ENCODE results near the gene MAPK8IP1.

MAPK8IP1 gene

DNA sequence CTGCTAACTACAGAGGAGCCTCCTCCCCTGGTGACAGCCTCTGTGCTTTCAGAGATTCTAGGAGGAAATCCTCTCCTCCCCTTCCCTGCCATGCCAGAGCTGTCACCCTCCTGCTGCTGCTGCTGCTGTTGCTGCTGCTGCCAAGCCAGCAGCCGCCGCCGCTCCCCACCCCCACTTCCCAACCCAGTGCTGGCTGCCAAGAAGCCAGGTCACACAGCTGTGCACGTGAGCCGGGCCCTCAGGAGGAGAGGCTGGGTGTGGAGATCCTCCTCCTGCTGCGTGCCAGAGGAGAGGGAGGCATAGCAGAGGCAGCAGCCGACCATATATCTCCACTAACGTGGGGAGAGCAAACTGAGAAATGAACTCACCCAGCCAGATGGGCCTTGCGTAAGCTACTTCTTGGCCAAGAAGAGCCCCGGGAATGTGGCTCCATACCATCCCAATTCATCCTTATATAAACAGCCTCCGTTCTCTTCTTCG is 25.8 kb upstream of the MAPK8IP1 start:
- Histone ChIP-seq H3K4me1 (ENCODE audit: control extremely low read depth in 1 of 4, control insufficient read depth in 4 of 4, insufficient read depth in 4 of 4, low read length in 3 of 4) (no peaks in the 10 kb centered on the region), H3K27me3 (replicated peaks in 2 of 5; ENCODE audit: control insufficient read depth in 4 of 5, insufficient read depth in 5 of 5, low read length in 4 of 5) (no peaks in the 10 kb centered on the region), H3K4me3 (ENCODE audit: control insufficient read depth in 1 of 7, extremely low read depth in 1 of 7, insufficient read depth in 4 of 7, low read depth in 2 of 7, low read length in 6 of 7) (no peak overlapping the region), H3K27ac (ENCODE audit: insufficient read depth in 1 of 2, low read depth in 1 of 2, low read length in 2 of 2, poor library complexity in 1 of 2, severe bottlenecking in 2 of 2) (no peak overlapping the region), H3K9me3 (ENCODE audit: control extremely low read depth in 1 of 5, control insufficient read depth in 4 of 5, insufficient read depth in 2 of 5, low read depth in 1 of 5, low read length in 4 of 5) (no peaks in the 10 kb centered on the region), H3K36me3 (ENCODE audit: control insufficient read depth in 4 of 4, insufficient read depth in 4 of 4, low read length in 3 of 4) (peaks cover 19 to 90% (median 65%) of the 10 kb centered on the region in 4 experiments)
- CTCF ChIA-PET = interaction anchor here (0.8 to 1.9 kb wide), 3 partner anchors 8 to 17 kb away, joined by 3 to 6 read pairs (median 4); no protein-coding TSS in a partner anchor
- POLR2A ChIA-PET = no interaction called here
- DNase-seq = no peak
- 96% methylated on average over 5 of the region's 12 CpGs for WGBS (ENCODE audit: insufficient coverage)

DNA sequence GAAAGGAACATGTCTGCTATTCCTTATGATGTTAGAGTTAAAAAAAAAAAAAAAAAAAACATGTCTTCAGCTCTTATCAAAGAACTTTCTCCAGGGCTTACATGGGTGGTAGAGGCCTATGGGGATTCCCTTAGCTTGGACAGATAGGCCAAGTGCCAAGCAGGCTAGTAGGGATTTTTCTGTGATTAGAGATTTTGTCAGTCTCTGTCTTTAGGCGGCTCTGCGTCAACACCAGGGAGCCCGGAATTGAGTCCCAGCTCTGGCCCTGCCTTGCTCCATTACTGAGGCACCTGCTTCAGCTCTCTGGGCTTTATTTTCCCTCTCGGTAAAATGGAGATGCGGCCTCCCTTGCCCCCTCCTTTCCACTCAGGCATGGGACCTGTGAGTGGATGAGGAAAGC is 25.1 kb upstream of the MAPK8IP1 start:
- POLR2A ChIA-PET = no interaction called here
- no peaks in the 10 kb centered on the region for H3K27me3 ChIP-seq (replicated peaks in 2 of 5; ENCODE audit: control insufficient read depth in 4 of 5, insufficient read depth in 5 of 5, low read length in 4 of 5)
- DNase-seq = no peak
- H3K27ac ChIP-seq (ENCODE audit: insufficient read depth in 1 of 2, low read depth in 1 of 2, low read length in 2 of 2, poor library complexity in 1 of 2, severe bottlenecking in 2 of 2) = no peak overlapping the region
- no peaks in the 10 kb centered on the region for H3K4me1 ChIP-seq (ENCODE audit: control extremely low read depth in 1 of 4, control insufficient read depth in 4 of 4, insufficient read depth in 4 of 4, low read length in 3 of 4)
- 95% methylated on average over 5 of the region's 5 CpGs for WGBS (ENCODE audit: insufficient coverage)
- no peaks in the 10 kb centered on the region for H3K9me3 ChIP-seq (ENCODE audit: control extremely low read depth in 1 of 5, control insufficient read depth in 4 of 5, insufficient read depth in 2 of 5, low read depth in 1 of 5, low read length in 4 of 5)
- CTCF ChIA-PET = interaction anchor here (0.6 to 1.9 kb wide), 4 partner anchors 9 to 949 kb away, joined by 3 to 6 read pairs (median 3); no protein-coding TSS in a partner anchor
- H3K36me3 ChIP-seq (ENCODE audit: control insufficient read depth in 4 of 4, insufficient read depth in 4 of 4, low read length in 3 of 4) = peaks cover 22 to 91% (median 68%) of the 10 kb centered on the region in 4 experiments
- H3K4me3 ChIP-seq (ENCODE audit: control insufficient read depth in 1 of 7, extremely low read depth in 1 of 7, insufficient read depth in 4 of 7, low read depth in 2 of 7, low read length in 6 of 7) = no peak overlapping the region

DNA sequence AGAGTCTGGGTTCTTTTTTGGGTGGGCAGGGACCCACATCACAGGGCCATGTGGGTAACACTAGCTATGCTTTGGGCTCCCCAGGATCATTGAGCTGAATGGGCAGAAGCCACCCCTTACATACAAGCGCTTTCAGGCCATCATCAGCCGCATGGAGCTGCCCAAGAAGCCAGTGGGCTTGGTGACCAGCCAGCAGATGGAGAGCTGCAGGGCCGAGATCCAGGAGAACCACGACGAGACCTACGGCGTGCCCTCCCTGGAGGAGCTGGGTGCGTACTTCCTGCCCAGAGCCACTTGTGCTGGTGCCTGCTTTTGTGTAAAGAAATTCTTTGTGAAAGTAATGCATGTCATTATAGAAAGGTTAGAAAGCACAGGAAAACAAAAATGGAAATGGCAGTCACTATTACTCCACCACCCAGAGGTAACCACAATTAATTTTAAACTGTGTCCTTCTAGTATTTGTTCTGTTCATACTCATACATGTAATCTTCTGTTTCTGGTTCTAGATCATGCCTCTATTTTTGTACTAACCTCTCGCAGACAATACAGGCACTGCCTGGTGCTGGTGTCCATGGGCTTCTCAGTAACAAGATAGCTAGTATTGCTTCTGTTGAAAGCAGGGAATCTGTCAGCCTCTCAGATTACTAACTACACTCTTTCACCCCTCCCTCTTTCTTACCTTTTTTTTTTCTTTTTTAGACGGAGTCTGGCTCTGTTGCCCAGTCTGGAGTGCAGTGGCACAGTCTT is 24.5 kb upstream of the MAPK8IP1 start:
- Histone ChIP-seq H3K36me3 (ENCODE audit: control insufficient read depth in 4 of 4, insufficient read depth in 4 of 4, low read length in 3 of 4) (peaks cover 23 to 91% (median 71%) of the 10 kb centered on the region in 4 experiments), H3K9me3 (ENCODE audit: control extremely low read depth in 1 of 5, control insufficient read depth in 4 of 5, insufficient read depth in 2 of 5, low read depth in 1 of 5, low read length in 4 of 5) (no peaks in the 10 kb centered on the region), H3K4me1 (ENCODE audit: control extremely low read depth in 1 of 4, control insufficient read depth in 4 of 4, insufficient read depth in 4 of 4, low read length in 3 of 4) (no peaks in the 10 kb centered on the region), H3K27me3 (replicated peaks in 2 of 5; ENCODE audit: control insufficient read depth in 4 of 5, insufficient read depth in 5 of 5, low read length in 4 of 5) (no peaks in the 10 kb centered on the region), H3K27ac (ENCODE audit: insufficient read depth in 1 of 2, low read depth in 1 of 2, low read length in 2 of 2, poor library complexity in 1 of 2, severe bottlenecking in 2 of 2) (no peak overlapping the region), H3K4me3 (ENCODE audit: control insufficient read depth in 1 of 7, extremely low read depth in 1 of 7, insufficient read depth in 4 of 7, low read depth in 2 of 7, low read length in 6 of 7) (no peak overlapping the region)
- WGBS (ENCODE audit: insufficient coverage) = 100% methylated on average over 3 of the region's 10 CpGs
- CTCF ChIA-PET = interaction anchor here (0.6 to 4.8 kb wide), 6 partner anchors 9 to 948 kb away, joined by 3 to 22 read pairs (median 3); no protein-coding TSS in a partner anchor
- POLR2A ChIA-PET = no interaction called here
- no peak for DNase-seq

DNA sequence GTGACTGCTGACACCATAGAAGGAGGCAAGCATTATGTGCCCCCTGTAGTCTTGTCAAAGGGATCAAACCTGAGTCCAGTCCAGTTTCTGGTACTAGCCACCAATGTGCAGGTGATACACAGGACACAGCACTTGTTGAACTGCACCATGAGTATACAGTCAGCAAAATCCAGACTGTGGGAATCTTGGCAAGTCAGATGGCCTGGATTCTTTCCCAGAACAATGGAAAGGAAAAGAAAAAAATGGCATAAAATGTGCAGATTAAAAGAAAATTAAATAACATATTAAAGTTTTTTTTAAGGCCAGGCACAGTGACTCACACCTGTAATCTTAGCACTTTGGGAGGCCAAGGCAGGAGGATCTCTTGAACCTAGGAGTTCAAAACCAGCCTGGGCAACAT is 21.4 kb upstream of the MAPK8IP1 start:
- H3K9me3 ChIP-seq (ENCODE audit: control extremely low read depth in 1 of 5, control insufficient read depth in 4 of 5, insufficient read depth in 2 of 5, low read depth in 1 of 5, low read length in 4 of 5) = no peaks in the 10 kb centered on the region
- no peaks in the 10 kb centered on the region for H3K4me1 ChIP-seq (ENCODE audit: control extremely low read depth in 1 of 4, control insufficient read depth in 4 of 4, insufficient read depth in 4 of 4, low read length in 3 of 4)
- CTCF ChIA-PET = interaction anchor here (1.2 to 4.8 kb wide), 3 partner anchors 9 to 46 kb away, joined by 3 to 22 read pairs (median 3); no protein-coding TSS in a partner anchor
- no peaks in the 10 kb centered on the region for H3K27me3 ChIP-seq (replicated peaks in 2 of 5; ENCODE audit: control insufficient read depth in 4 of 5, insufficient read depth in 5 of 5, low read length in 4 of 5)
- POLR2A ChIA-PET = interaction anchor here (0.8 kb wide), 1 partner anchor 8 kb away, joined by 3 read pairs; no protein-coding TSS in a partner anchor
- H3K27ac ChIP-seq (ENCODE audit: insufficient read depth in 1 of 2, low read depth in 1 of 2, low read length in 2 of 2, poor library complexity in 1 of 2, severe bottlenecking in 2 of 2) = no peak overlapping the region
- peaks cover 19 to 91% (median 71%) of the 10 kb centered on the region in 4 experiments for H3K36me3 ChIP-seq (ENCODE audit: control insufficient read depth in 4 of 4, insufficient read depth in 4 of 4, low read length in 3 of 4)
- no peak overlapping the region for H3K4me3 ChIP-seq (ENCODE audit: control insufficient read depth in 1 of 7, extremely low read depth in 1 of 7, insufficient read depth in 4 of 7, low read depth in 2 of 7, low read length in 6 of 7)
- DNase-seq = no peak

GRCh38 chr11:45869551-45869950 is 15.9 kb upstream of the MAPK8IP1 start:
- no peak overlapping the region for H3K27ac ChIP-seq (ENCODE audit: insufficient read depth in 1 of 2, low read depth in 1 of 2, low read length in 2 of 2, poor library complexity in 1 of 2, severe bottlenecking in 2 of 2)
- no peak overlapping the region for H3K4me3 ChIP-seq (ENCODE audit: control insufficient read depth in 1 of 7, extremely low read depth in 1 of 7, insufficient read depth in 4 of 7, low read depth in 2 of 7, low read length in 6 of 7)
- CTCF ChIA-PET = interaction anchor here (1.3 kb wide), 1 partner anchor 8 kb away, joined by 6 read pairs; no protein-coding TSS in a partner anchor
- 84% methylated on average over 8 of the region's 12 CpGs for WGBS (ENCODE audit: insufficient coverage)
- POLR2A ChIA-PET = no interaction called here
- no peaks in the 10 kb centered on the region for H3K27me3 ChIP-seq (replicated peaks in 2 of 5; ENCODE audit: control insufficient read depth in 4 of 5, insufficient read depth in 5 of 5, low read length in 4 of 5)
- peaks cover 0 to 9% (median 3%) of the 10 kb centered on the region in 4 experiments for H3K4me1 ChIP-seq (ENCODE audit: control extremely low read depth in 1 of 4, control insufficient read depth in 4 of 4, insufficient read depth in 4 of 4, low read length in 3 of 4)
- no peaks in the 10 kb centered on the region for H3K9me3 ChIP-seq (ENCODE audit: control extremely low read depth in 1 of 5, control insufficient read depth in 4 of 5, insufficient read depth in 2 of 5, low read depth in 1 of 5, low read length in 4 of 5)
- no peak for DNase-seq
- peaks cover 14 to 78% (median 65%) of the 10 kb centered on the region in 4 experiments for H3K36me3 ChIP-seq (ENCODE audit: control insufficient read depth in 4 of 4, insufficient read depth in 4 of 4, low read length in 3 of 4)

GRCh38 chr11:45870706-45871105 is 14.7 kb upstream of the MAPK8IP1 start:
- Histone ChIP-seq H3K36me3 (ENCODE audit: control insufficient read depth in 4 of 4, insufficient read depth in 4 of 4, low read length in 3 of 4) (peaks cover 10 to 82% (median 64%) of the 10 kb centered on the region in 4 experiments), H3K27me3 (replicated peaks in 2 of 5; ENCODE audit: control insufficient read depth in 4 of 5, insufficient read depth in 5 of 5, low read length in 4 of 5) (no peaks in the 10 kb centered on the region), H3K4me1 (ENCODE audit: control extremely low read depth in 1 of 4, control insufficient read depth in 4 of 4, insufficient read depth in 4 of 4, low read length in 3 of 4) (peaks cover 0 to 9% (median 3%) of the 10 kb centered on the region in 4 experiments), H3K9me3 (ENCODE audit: control extremely low read depth in 1 of 5, control insufficient read depth in 4 of 5, insufficient read depth in 2 of 5, low read depth in 1 of 5, low read length in 4 of 5) (no peaks in the 10 kb centered on the region), H3K4me3 (ENCODE audit: control insufficient read depth in 1 of 7, extremely low read depth in 1 of 7, insufficient read depth in 4 of 7, low read depth in 2 of 7, low read length in 6 of 7) (no peak overlapping the region), H3K27ac (ENCODE audit: insufficient read depth in 1 of 2, low read depth in 1 of 2, low read length in 2 of 2, poor library complexity in 1 of 2, severe bottlenecking in 2 of 2) (no peak overlapping the region)
- WGBS (ENCODE audit: insufficient coverage) = 89% methylated on average over 3 of the region's 4 CpGs
- ChIA-PET CTCF (interaction anchor here (0.5 to 4.4 kb wide), 5 partner anchors 7 to 65 kb away, joined by 3 to 22 read pairs (median 11); no protein-coding TSS in a partner anchor), POLR2A (no interaction called here)
- DNase-seq = no peak

GRCh38 chr11:45871638-45872037 is 13.8 kb upstream of the MAPK8IP1 start:
- Histone ChIP-seq H3K27ac (ENCODE audit: insufficient read depth in 1 of 2, low read depth in 1 of 2, low read length in 2 of 2, poor library complexity in 1 of 2, severe bottlenecking in 2 of 2) (no peak overlapping the region), H3K4me3 (ENCODE audit: control insufficient read depth in 1 of 7, extremely low read depth in 1 of 7, insufficient read depth in 4 of 7, low read depth in 2 of 7, low read length in 6 of 7) (no peak overlapping the region), H3K27me3 (replicated peaks in 2 of 5; ENCODE audit: control insufficient read depth in 4 of 5, insufficient read depth in 5 of 5, low read length in 4 of 5) (no peaks in the 10 kb centered on the region), H3K36me3 (ENCODE audit: control insufficient read depth in 4 of 4, insufficient read depth in 4 of 4, low read length in 3 of 4) (peaks cover 10 to 80% (median 63%) of the 10 kb centered on the region in 4 experiments), H3K4me1 (ENCODE audit: control extremely low read depth in 1 of 4, control insufficient read depth in 4 of 4, insufficient read depth in 4 of 4, low read length in 3 of 4) (peaks cover 0 to 9% (median 3%) of the 10 kb centered on the region in 4 experiments), H3K9me3 (ENCODE audit: control extremely low read depth in 1 of 5, control insufficient read depth in 4 of 5, insufficient read depth in 2 of 5, low read depth in 1 of 5, low read length in 4 of 5) (no peaks in the 10 kb centered on the region)
- no peak for DNase-seq
- POLR2A ChIA-PET = interaction anchor here (1.2 kb wide), 1 partner anchor 8 kb away, joined by 3 read pairs; no protein-coding TSS in a partner anchor
- WGBS (ENCODE audit: insufficient coverage) = 80% methylated on average over 2 of the region's 2 CpGs
- CTCF ChIA-PET = interaction anchor here (0.9 to 4.4 kb wide), 13 partner anchors 8 to 135 kb away, joined by 3 to 22 read pairs (median 4); no protein-coding TSS in a partner anchor
